GM21717 (cell line): ENCODE data around the gene ELMO3.

Experiments used
- ATAC-seq: cut with Tn5 transposase; IDR thresholded peaks from one replicate; pipeline ENCODE4 v1.9.1; 2021; ENCODE audit warnings: mild to moderate bottlenecking, moderate library complexity; ENCODE audit not compliant: unreplicated experiment

ELMO3 gene

GRCh38 chr16:67212766-67213165 is 13.8 kb downstream of the ELMO3 start:
- no peak for ATAC-seq

- no peak for ATAC-seq
These were observed 14.5 kb downstream of the ELMO3 start for GRCh38 chr16:67213197-67214019.

DNA sequence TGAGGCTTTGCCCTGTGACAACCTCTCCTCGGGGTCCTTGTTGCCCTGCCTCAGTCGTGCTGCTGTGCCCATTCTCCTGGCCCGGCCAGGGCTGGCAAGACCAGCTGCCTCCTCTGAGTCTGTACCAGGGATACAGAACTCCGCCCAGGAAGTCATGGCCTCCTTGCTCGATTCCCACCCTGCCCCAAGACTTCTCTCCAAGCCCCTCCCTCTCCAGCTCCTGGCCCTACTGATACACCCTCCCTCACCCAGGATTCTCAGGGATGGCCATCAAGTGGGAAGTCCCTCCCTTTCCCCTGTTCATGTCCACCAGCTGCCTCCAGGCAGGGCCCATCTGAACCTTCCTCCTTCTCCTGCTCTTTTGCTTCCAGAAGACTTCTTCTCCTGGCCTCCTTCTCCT is 16.8 kb downstream of the ELMO3 start:
- ATAC-seq, result no peak

GRCh38 chr16:67216612-67217490 is 17.9 kb downstream of the ELMO3 start:
- ATAC-seq, result no peak

DNA sequence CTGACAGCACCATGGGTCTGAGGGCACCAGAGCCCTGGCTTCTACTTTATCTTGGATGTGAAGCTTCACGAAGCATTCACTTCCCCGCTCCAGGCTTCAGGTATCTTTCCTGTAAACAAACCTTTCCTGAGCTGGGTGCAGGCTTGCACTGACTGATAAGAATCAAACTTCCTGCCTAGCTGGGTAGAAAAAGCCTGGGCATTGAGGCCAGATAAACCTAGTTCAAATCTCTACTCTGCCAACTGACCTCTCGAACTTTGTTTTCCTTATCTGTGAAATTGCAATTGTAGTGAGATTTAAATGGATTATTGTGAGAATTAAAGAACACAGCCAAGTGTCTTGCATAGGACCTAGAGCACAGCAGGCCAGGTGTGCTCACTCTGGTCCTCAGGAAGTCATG is 25.1 kb downstream of the ELMO3 start:
- no peak for ATAC-seq

GRCh38 chr16:67226295-67226803 is 27.4 kb downstream of the ELMO3 start:
- no peak for ATAC-seq

GRCh38 chr16:67226804-67227566 is 28.1 kb downstream of the ELMO3 start, which contains the start of gene TMEM208:
TMEM208 (plus strand) TSS chr16:67227130; CDS start chr16:67227219, 89 bp downstream.
- ATAC-seq, result peak; percentile 86

DNA sequence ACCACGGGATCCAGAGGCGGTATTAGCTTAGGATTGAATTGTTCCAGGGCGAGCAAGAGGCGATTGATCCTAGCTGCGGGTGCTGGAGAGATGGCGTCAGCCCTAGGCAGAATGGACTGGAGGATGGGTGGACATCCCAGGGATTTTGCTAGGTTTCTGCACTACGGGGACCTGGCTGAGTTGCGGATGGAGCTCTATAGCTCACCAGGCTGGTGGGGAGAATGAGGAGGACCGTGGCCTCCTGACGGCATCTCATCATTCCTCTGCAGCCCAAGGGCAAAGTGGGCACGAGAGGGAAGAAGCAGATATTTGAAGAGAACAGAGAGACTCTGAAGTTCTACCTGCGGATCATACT is 28.6 kb downstream of the ELMO3 start:
- no peak for ATAC-seq

DNA sequence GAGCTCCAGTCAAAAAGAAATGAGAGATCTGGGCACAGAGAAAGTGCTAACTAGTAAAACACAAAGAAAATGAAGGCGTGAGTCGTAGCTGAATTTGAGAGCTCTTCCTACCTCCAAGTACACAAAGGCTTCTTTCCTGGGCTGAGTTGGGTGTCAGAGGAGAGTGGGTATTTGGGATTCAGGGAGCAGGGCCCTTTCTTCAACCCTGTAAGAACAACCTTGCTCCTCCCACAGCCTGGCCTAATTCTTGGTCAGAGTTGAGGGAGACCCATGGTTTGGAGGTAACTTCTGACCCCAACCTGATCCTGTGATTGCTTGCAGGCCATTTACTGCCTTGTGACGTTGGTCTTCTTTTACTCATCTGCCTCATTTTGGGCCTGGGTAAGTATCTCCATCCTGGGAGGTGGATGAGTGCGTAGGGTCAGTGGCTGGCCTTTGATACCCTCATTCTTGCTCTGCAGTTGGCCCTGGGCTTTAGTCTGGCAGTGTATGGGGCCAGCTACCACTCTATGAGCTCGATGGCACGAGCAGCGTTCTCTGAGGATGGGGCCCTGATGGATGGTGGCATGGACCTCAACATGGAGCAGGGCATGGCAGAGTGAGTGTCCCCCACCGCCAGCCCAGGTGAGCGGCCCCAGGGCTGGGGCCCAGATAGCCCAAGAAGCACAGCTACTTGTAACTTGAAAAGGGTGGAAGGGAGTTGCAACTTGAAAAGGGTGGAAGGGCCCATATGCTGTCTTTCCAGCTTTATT is 29.3 kb downstream of the ELMO3 start:
- no peak for ATAC-seq

DNA sequence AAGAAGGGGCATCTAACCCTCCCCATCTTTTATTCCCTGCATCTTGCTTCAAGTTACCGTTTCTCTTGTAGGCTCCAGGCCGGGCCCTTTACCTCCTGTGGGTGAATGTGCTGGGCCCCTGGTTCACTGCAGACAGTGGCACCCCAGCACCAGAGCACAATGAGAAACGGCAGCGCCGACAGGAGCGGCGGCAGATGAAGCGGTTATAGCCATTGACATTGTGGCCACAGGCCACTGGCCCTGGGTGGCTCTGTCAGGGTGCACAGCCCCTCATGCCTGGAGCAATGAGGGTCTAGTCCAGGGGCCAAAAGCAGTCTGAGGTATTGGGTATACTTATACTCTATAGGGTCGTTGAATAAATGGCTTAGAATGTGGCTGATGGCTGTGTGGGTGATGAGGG is 30.0 kb downstream of the ELMO3 start:
- no peak for ATAC-seq

- ATAC-seq, result no peak
These were observed 31.2 kb downstream of the ELMO3 start for GRCh38 chr16:67229906-67230808.

GRCh38 chr16:67230809-67231660 is 32.1 kb downstream of the ELMO3 start:
- ATAC-seq, result no peak

DNA sequence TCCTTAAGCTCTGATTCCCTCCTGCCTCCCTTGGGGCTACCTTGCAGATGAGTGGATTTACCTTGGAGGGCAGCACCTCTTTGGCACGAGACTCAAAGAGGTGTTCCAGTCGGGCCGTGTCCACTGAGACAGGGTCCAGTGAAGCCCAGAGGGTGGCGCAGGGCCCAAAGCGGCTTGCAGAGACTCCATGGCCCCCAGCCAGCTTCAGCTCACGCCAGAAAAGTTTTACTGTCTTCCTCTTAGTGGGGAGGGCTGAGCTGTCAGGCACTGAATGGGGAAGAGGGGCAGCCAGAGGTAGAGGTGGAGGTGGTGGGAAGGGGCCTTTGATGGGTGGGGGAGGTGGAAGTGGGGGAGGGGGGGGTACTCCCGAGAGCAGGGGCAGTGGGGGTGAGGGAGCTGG is 34.7 kb downstream of the ELMO3 start:
- ATAC-seq, result no peak

- ATAC-seq, result no peak
These were observed 35.3 kb downstream of the ELMO3 start for GRCh38 chr16:67234180-67234597.

GRCh38 chr16:67235816-67236562 is 37.1 kb downstream of the ELMO3 start:
- ATAC-seq, result no peak

- ATAC-seq, result no peak
These were observed 37.8 kb downstream of the ELMO3 start for GRCh38 chr16:67236563-67237395.
